GM19023 (cell line): ENCODE measurements around the gene MST1R.

Source experiments
- ATAC-seq: cut with Tn5 transposase; IDR thresholded peaks from one replicate; pipeline ENCODE4 v1.9.1; 2021; ENCODE audit warnings: mild to moderate bottlenecking, moderate library complexity; ENCODE audit not compliant: unreplicated experiment

Gene MST1R

DNA sequence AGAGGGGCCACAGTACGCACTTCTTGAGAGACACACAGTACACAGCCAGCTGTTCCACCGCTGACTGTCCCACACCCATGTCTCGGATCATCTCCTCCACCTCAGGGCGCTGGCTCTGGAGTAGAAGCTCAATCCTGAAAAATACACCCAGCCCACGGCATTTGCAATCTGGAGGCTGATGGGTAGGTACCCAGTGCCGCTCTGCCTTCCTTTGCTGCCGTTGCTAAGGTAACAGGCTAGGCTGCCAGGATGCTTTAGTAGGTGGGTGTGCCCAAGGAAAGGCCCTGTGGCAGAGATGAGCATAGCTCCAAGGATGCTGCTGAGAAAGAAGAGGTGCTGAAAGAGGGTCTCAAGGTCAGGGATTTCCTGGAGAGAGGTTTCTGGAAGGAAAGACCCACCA, 61.9 kb downstream of the MST1R start:
- ATAC-seq = no peak

DNA sequence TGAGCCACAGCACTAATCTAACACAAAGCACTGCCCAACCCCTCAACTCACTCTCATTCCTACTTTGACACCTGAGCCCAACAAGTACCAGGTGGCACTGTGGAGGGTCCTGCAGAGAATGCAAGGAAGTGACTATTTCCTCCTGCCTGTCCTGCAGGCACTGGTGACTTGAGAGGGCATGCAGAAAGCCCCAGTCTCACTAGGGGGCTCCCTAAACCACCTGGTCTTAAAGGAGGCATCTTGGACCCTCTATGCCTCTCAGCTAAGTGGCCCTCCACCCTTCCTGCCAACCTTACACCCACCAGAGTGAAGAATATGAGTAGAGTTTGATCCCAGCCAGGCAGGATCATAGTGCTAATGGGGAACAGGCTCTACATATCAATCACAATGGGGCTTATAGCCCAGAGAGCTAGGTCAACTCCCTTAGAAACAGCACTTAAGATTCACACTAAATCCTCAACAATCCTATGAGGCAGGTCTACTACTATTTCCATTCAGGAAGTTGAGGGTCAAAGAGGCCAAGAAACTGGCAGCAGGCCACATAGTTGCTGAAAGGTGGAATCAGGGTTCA, 62.5 kb downstream of the MST1R start:
- ATAC-seq = no peak

DNA sequence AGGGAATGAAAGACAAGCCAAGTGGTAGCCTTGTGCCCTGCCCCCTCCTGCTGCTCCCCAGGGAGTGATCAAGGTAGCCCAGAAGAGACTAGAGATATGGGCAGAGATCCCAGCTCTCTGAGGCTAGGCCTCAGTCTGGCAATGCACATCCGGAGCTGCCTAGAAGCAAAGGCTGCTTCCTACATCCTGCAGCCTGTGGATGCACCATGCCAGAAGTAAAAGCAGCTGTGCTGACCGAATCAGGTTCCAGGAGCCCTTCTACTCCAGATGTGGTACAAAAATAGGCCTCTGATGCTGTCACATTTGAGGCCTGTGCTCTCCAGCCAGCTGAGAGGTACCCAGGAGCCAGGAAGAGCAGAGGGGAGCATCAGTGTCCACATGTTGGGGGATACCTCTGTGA, 63.3 kb downstream of the MST1R start:
- no peak for ATAC-seq

DNA sequence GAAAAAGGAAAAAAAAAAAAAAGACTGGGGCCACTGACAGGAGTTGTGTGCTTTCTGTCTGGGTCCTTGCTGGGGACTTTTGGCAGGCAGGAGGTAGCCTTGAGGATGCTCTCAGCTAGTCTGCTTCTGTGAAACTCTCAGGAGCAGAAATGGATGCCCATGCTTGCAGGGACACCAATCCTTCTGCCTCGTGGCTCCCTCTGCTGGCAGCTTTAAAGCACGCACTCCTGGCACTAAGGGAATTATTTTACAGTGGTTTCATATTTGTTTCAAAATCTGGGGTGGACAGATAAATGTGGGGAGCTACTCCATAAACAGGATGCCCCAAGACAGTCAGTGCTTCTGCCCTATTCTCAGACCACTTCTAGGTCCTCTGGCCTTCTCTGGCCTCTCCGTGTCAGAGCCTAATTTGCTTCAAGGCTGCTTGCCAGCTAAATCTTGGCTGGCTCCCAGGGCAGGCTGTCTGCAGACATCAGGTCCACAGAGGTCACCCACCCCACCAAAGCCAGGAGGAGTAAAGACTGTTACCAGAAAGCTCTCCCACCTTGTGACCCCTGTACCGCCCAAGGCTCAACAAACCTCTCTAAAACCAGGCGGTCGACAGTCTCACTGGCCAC, 64.4 kb downstream of the MST1R start:
- no peak for ATAC-seq
